HG02642 (cell line): ENCODE data around the gene RASGEF1C.

Source experiments
- ATAC-seq: cut with Tn5 transposase; IDR thresholded peaks from one replicate; pipeline ENCODE4 v1.9.1; 2021; ENCODE audit warnings: mild to moderate bottlenecking; ENCODE audit not compliant: unreplicated experiment, poor library complexity

Gene RASGEF1C

DNA sequence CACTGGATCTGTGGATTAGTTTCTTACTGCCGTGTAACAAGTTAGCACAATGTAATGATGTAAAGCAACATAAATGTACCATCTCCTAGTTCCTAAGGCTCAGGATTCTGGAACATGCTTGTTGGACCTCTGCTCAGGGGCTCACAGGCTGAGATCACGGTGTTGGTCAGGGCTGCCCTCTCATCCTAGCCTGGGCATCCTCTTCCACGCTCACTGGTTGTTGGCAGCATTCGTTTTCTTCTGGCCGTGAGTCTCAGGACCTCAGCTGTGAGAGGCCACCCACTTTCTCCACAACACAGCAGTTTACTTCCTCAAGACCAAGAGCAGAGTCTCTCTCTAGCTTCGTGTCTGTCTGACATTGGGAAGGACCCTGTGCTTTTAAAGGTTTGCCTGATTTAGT lies 17.3 kb downstream of the RASGEF1C start:
- ATAC-seq, result no peak

GRCh38 chr5:180187767-180188166 lies 21.2 kb downstream of the RASGEF1C start:
- no peak for ATAC-seq

DNA sequence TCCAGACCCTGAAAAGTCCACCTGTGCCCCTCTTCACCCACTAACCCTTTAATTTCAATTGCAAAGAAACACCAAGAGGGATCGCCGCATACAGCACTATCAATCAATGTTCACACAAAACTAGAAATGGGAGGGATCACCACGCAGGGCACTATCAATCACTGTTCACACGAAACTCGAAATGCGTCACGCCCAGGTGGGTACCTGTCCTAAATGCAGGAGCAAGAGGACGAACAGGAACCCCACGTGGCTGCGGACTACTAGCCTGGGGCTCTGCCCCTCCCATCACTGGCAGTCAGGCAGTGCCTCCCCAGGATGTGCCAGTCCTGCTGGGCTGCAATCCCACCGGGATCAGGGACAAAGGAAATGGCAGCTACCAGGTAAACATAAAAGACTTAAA lies 28.2 kb downstream of the RASGEF1C start:
- no peak for ATAC-seq

GRCh38 chr5:180180421-180180820 lies 28.6 kb downstream of the RASGEF1C start:
- no peak for ATAC-seq

GRCh38 chr5:180179442-180180420 lies 29.3 kb downstream of the RASGEF1C start:
- no peak for ATAC-seq

- no peak for ATAC-seq
These were observed 30.2 kb downstream of the RASGEF1C start for GRCh38 chr5:180178531-180179441.

- no peak for ATAC-seq
These were observed 32.8 kb downstream of the RASGEF1C start for GRCh38 chr5:180176191-180176590.

DNA sequence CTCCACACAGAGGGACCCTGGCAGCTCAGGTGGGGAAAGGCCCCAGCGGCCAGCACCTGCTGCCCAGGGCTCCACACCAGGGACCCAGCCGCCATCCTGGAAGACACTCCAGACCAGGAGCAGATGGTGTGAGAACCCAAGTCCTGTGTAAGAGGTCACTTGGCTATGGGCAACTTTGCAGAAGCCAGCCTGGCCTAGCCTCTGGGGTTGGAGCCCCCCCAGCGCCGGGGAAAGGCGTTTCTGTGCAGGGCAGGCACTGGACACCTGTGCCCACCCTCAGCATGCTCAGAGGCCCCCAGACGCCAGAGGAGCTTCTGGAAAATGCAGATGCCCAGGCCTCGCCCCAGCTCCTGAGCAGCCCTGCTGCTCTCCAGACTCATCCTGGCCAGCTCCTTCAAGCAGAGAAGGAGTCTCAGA lies 34.0 kb downstream of the RASGEF1C start:
- ATAC-seq, result no peak

DNA sequence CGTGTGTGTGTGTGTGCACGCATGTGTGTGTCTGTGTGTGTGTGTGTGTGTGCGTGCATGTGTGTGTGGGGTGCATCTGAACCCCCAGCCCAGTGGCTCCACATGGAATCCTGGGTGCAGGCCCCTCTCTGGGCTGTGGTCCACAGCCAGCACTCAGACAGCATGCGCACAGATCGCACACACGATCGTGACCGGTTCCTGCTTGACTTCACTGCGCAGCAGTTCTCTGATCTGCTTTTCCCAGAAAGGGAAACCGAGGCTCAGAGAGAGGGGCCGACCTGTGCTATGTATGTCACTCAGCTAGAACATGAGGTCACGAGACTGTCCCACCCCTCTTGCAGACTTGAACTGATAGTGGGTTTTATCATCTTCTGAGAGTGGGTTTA lies 34.4 kb downstream of the RASGEF1C start:
- ATAC-seq, result no peak

DNA sequence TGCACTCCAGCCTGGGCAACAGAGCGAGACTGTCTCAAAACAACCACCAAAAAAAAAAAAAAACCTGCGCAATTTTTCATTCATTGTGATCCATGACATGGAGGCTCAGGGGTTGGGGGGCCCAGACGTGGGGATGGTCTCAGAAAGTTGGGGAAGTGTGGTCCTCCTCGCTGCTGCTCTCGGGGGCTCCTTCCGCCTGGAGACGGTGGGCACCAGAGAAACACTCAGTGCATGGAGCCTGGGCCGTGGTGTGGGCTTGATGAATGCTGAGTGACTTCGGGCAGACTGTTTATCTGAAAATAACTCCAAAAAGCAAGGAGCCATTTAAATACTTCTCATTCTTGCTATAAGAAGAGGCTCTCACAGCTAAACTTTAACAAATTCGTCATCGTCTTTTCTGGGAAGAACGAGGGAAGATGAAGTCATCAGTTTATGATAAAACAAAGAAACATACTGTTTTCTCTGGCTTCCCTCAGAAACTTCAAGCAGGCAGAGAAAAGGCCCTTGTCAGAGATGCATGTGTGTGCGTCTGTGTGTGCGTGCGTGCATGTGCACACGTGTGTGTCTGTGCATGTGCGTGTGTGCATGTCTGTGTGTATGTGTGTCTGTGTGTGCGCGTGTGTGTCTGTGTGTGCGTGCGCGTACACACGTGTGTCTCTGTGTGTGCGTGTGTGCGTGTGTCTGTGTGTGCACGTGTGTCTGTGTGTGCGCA lies 35.0 kb downstream of the RASGEF1C start:
- ATAC-seq, result no peak

DNA sequence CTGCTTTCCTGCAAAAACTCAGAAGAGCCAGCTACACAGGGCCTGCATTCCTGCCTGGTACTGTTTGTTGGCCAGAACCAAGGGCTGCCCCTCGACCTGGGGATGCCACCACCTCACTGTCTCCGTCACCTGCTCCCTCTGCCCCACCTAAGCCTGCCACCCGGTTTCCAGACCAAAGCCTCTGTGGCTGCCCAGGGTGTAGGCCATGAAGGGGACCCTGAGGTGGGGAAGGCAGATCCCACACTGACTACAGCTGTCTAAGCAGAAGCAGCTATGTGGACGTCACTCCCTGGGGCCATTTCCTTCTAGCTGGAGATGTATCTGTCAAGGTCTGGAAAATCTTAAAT lies 35.8 kb downstream of the RASGEF1C start:
- no peak for ATAC-seq

DNA sequence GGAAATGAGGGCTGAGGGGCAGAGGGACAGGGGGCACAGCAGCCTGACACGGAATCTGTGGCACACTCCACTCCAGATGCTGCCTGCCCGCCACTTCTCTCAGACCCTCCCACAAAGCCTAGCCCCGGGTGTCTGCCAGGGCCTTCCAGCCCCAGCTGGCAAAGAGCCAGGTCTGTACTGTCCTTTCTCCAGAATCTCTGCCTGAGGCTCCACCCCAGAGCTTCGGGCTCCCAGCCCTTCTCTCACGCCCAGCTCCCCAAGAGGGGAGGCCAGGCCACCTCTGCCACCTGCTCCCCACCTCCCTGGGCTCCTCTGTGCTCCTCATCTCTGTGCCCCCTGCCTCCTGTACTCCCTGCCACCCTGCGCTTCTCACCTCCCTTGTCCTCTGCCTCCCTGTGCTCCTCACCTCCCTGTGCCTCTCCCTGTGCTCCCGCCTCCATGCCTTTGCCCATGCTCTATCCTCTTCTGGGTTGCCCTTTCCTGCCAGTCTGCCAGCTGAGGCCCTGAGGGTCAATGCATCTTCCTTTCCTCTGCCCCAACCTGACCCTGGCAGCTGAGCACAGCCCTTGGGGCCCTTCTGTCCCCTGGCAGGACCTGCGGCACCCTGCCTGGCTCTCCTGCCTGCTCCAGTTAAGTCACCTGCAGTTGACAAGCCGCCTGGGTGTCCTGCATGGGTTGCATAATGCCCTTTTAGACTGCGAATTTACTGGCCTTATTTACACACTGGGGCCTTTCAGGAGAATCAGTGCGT lies 36.4 kb downstream of the RASGEF1C start:
- no peak for ATAC-seq

- no peak for ATAC-seq
These were observed 37.4 kb downstream of the RASGEF1C start for GRCh38 chr5:180171568-180172094.

GRCh38 chr5:180170810-180171567 lies 38.0 kb downstream of the RASGEF1C start:
- no peak for ATAC-seq

DNA sequence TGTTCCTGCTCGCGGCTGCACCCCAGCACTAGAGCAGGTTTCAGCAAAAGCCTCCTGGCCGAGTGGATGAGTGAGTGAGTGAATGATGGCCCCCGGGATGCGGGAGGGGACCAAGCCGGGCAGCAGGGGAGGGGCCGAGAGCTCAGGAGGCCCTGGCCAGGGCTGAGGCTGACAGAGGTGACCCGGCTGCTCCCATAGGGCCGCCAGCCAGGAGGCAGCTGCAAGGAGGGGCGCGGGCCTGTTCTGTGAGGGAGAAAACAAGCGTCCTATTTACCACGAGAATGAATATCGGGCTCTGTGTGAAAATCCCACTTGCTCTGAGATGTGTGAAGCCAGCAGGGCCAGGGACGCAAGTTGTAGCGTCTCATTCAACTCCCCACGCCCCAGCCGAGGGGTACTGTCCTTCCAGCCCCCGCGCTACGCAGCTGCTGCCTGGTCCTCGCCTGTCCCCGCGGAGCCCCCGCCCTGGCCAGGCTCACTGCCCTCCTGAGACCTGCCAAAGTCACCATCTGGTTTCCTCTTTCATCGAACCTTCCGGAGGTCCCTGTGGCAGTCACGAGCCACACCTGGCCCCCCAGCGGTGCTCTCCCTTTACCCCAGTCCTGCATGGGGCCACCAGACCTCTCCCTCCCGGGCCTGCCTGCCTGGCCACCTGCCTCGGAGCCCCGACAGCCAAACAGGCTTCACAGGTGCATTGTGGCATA lies 38.8 kb downstream of the RASGEF1C start:
- no peak for ATAC-seq

DNA sequence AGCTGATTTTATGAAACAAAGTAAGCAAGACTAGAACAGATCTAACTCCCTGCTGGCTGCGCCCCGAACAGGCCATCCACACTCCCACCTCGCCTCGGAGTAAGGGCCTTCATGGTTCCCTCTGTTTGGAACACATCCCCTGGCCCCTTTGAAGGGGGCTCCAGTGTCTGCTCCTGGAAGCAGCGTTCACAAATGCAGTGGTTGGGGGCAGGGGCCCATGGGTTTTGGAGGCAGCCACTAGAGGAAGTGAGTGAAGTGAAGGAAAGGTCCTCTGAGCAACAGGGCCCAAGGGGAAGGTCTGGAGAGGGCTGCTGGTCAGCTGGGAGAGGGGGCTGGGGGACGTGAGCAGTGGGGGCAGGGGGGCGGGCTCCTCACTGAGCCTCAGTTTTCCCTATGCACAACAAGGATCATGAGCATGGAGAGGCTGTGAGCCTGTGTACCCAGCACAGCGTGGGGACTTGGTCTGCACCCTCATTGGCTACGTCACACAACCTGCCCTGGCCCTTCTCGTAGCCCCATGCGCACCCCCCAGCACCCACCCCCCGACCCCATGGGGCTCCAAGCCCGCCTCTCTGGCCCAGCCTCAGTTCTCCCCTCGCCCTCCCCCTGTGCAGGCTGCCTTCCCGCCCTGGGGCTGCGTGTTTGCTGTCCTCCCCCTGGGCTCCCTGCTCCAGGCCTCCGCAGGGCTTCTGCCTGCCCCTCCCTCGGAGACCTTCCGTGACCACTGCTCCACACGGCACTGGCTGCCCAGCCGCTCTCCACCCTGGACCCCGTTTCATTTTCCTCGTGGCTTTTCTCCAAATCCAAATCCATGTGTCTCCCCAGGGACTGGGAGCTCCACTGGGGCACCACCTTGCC lies 39.5 kb downstream of the RASGEF1C start:
- ATAC-seq, result no peak

GRCh38 chr5:180168758-180169157 lies 40.3 kb downstream of the RASGEF1C start:
- no peak for ATAC-seq
